ENCODE measurements around the gene MAP2K5. TPM values are rescaled to one million over a fixed set of nuclear protein-coding genes. Genes with fewer than 3 reads are reported as not detected.
A peak's percentile ranks its signal among the peaks of the same experiment; 100 is the strongest.

Gene MAP2K5
- total and polyA plus RNA-seq, 10 of the 15 experiments (the other 5 are each of a cell fraction or from before 2014, with no cell fraction given): 1.3 to 19.4 (median 9.6) TPM

- TF ChIP-seq IKZF2 (IDR thresholded peaks at IDR 0.05) (no peak), YY1 (IDR thresholded peaks at IDR 0.05; ENCODE audit: low read depth, low read length) (0 out of 2 replicates have a peak, but pooled peaks have one; percentile 49), SMC3 (IDR thresholded peaks at IDR 0.05; ENCODE audit: borderline replicate concordance, low read length) (peak; percentile 54; the same call in 1 of the 2 replicates), EP300 (IDR thresholded peaks at IDR 0.05; ENCODE audit: borderline replicate concordance in 1 of 2, control insufficient read depth in 1 of 2, low read depth in 2 of 2, low read length in 2 of 2) (no peak), HSF1 (IDR thresholded peaks at IDR 0.05; ENCODE audit: low read depth, low read length) (no peak), CTCF (IDR thresholded peaks at IDR 0.05 in 2 of 3, conservative IDR thresholded peaks at IDR 0.05 in 1 of 3; ENCODE audit: control insufficient read depth in 2 of 3, extremely low read depth in 1 of 3, insufficient read depth in 1 of 3, low read depth in 3 of 3, low read length in 3 of 3) (peak; percentile 51 to 76 (median 76)), POLR2AphosphoS5 (IDR thresholded peaks at IDR 0.05; ENCODE audit: low read length) (no peak), BHLHE40 (IDR thresholded peaks at IDR 0.05; ENCODE audit: borderline replicate concordance in 1 of 2, low read depth in 2 of 2, low read length in 1 of 2) (0 out of 4 replicates have a peak, but pooled peaks of 1 of the 2 experiments have one; percentile 16), JUNB (IDR thresholded peaks at IDR 0.05) (0 out of 2 replicates have a peak, but pooled peaks have one; percentile 42), RAD21 (IDR thresholded peaks at IDR 0.05; ENCODE audit: insufficient read depth, low read depth, low read length) (peak; percentile 76), SREBF1 (IDR thresholded peaks at IDR 0.05; ENCODE audit: low read length) (no peak), EZH2 (IDR thresholded peaks at IDR 0.05; ENCODE audit: borderline replicate concordance, control insufficient read depth, low read depth, low read length) (0 out of 2 replicates have a peak, but pooled peaks have one; percentile 0)
- intact Hi-C loops (cut with micrococcal nuclease; ENCODE audit: unreplicated experiment) (loop anchor here (1.0 to 10.0 kb wide), 2 partner anchors 51 to 229 kb away; no protein-coding TSS in a partner anchor), in situ Hi-C loops (cut with MboI) (no loop called here)
- BruUV-seq (replicated peaks): no TSS peak
- H3K4me2 ChIP-seq (ENCODE audit: control insufficient read depth, insufficient read depth): peak overlapping the region; percentile 98
- ChIA-PET POLR2A (no interaction called here), SMC1A (ENCODE audit: uncharacterized antibody, unreplicated experiment) (interaction anchor here (1.2 to 4.2 kb wide), 5 partner anchors 47 to 377 kb away, joined by 3 to 50 read pairs (median 17); no protein-coding TSS in a partner anchor), RAD21 (ENCODE audit: unreplicated experiment) (interaction anchor here (0.5 to 4.1 kb wide), 7 partner anchors 50 to 591 kb away, joined by 3 to 26 read pairs (median 5); no protein-coding TSS in a partner anchor), CTCF (interaction anchor here (0.6 to 4.6 kb wide), 8 partner anchors 30 to 603 kb away, joined by 3 to 111 read pairs (median 17); no protein-coding TSS in a partner anchor)
- H3K36me3 ChIP-seq (ENCODE audit: control insufficient read depth in 2 of 2, insufficient read depth in 2 of 2, low read length in 1 of 2): no peaks in the 10 kb centered on the region
- H3K79me2 ChIP-seq (ENCODE audit: control insufficient read depth, insufficient read depth, low read length): no peaks in the 10 kb centered on the region
- no peaks in the 10 kb centered on the region; the same call in 1 of the 2 replicates for H4K20me1 ChIP-seq (ENCODE audit: control insufficient read depth, insufficient read depth)
- H3K27me3 ChIP-seq (replicated peaks in 1 of 2; ENCODE audit: control insufficient read depth in 2 of 2, insufficient read depth in 2 of 2, low read length in 1 of 2): peaks cover 21 to 35% of the 10 kb centered on the region in 2 experiments
- FAIRE-seq: peak; percentile 81
- H3K4me3 ChIP-seq: peak overlapping the region; percentile 34; the same call in 1 of the 2 replicates
- ATAC-seq: peak; percentile 71
- H3K4me1 ChIP-seq (ENCODE audit: control insufficient read depth, insufficient read depth, low read length): peaks cover 19% of the 10 kb centered on the region
- 5% methylated on average over 38 of the region's 44 CpGs for WGBS (ENCODE audit: insufficient coverage, insufficient replicate concordance, low lambda C conversion rate, missing lambda C conversion rate)
- no peak overlapping the region for H2AFZ ChIP-seq (ENCODE audit: control insufficient read depth, low read depth, low read length)
- no peak overlapping the region for H3K27ac ChIP-seq (ENCODE audit: control insufficient read depth, insufficient read depth)
- DNase-seq (ENCODE audit: low read depth, low spot score): no peak
- H3K9me3 ChIP-seq (replicated peaks; ENCODE audit: control insufficient read depth, insufficient read depth, low read length): no peaks in the 10 kb centered on the region; the same call in 1 of the 3 replicates
- no peak overlapping the region for H3K9ac ChIP-seq (ENCODE audit: control insufficient read depth, insufficient read depth, low read length)
These were observed 291.4 kb downstream of the MAP2K5 start for GRCh38 chr15:67833710-67834511.

Measured in GM12878 (cell line).